Stimulated activated CD4-positive, alpha-beta T cell treated with anti-CD3 and anti-CD28 coated beads, Interleukin-15, amount 100 ng/mL, for 1 hour (primary cell): Measurements from ENCODE around the gene RGS7BP.

ENCODE experiments used
- DNase-seq, 2 donors: peaks; one replicate each; pipeline ENCODE4 v3.0.0-alpha.2; 2020; ENCODE audit warnings: low read depth in 1 of 2, low spot score in 1 of 2

RGS7BP gene

DNA sequence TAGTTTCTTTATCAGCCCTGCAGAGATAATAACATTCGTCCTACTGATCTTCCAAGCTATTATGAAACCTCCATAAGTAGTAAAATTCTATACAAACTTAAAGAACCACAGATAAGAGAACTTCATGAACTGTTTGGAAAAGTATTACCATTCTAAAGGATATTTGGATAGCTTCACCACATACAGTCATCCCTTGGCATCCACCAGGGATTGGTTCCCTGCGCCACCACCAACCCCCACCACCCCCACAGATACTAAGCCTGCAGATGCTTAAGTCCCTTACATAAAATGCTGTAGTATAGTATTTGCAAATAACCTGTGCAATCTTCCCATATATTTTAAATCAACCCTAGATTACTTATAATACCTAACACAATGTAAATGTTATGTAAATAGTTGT is 123.1 kb downstream of the RGS7BP start:
- DNase-seq, result no peak

DNA sequence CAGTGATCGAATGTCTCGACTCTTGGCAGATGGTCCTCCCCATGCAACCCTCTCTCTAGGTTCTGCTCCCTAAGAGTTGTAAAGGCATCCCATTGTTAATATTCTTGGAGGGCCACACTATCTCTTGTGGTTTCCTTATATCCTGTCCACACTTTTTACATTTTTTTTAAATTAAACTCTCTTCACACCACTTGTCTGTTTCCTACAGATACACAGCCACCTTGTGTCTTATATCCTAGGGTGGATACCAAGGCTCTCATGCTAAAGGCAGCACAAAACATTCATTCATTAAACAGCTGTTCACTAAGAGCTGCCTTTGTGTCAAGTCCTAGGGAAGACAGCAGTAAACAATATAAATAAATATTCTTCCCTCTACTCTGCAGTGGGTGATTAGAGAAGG is 124.0 kb downstream of the RGS7BP start:
- no peak for DNase-seq

DNA sequence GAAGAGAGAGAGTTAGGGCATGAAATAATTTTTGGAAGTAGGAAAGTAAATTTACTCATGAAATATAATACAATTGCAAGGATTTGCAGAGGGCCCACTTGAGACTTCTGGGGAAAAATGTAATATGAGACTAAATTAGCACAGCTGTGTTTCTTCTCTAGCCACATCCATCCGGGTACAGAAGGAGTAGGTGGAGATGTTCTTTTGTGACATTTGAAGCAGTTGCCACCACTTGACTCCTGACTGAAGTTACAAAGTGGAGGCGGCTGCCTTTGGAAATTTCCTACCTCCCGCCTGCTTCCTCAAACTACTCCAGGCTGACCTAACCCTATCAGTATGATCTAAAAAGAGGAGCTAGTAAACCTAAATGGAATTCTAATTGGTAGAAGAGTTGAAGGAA is 126.4 kb downstream of the RGS7BP start:
- no peak for DNase-seq

DNA sequence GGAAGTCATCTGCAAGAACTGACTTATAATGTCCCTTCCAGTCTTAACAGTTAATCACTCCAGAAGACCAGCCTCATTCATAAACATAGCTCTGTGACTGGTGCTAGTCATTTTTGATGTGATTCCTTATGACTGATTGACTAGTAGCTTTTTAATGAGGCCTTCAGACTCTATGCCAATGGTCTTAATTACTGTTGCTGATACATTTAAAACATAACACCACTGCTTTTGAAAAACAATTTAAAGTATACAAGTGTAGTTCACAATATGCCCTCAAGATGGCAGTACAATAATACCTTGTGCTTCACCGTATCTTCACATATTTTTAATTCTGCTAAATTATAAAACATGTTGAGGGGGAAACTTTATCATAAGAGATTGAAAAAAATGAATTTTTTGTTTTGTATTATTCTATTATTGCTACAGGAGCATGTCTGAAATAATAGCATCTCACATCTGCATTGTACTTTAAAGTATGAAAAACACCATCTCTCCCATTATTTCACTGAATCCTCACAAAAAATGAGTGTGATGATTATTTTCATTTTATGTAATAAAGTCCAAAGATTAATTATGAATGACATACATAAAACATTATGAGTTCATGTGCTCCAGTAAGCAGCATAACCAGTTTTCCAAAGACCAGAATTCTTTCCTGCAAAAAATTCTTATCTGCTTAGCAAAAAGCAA is 129.3 kb downstream of the RGS7BP start:
- DNase-seq, result no peak

DNA sequence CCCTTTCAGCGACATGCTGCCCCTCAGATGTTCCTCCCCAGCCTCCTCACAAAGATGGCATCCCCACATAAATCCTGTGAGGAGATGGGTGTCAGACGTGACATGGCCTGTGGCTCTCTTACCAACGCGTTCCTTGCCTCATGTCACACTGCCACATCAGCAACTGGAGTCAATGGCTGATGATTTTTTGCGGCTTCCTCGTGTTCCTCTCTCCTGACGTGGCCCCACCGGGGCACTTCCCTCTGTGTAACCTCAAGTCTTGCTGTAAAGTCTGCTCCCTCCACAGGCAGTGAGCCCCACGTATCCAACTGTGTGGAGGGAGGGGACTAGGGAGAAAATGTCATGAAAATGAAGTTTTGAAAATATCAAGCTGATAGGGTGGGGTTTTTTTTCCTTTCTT is 131.3 kb downstream of the RGS7BP start:
- no peak for DNase-seq

DNA sequence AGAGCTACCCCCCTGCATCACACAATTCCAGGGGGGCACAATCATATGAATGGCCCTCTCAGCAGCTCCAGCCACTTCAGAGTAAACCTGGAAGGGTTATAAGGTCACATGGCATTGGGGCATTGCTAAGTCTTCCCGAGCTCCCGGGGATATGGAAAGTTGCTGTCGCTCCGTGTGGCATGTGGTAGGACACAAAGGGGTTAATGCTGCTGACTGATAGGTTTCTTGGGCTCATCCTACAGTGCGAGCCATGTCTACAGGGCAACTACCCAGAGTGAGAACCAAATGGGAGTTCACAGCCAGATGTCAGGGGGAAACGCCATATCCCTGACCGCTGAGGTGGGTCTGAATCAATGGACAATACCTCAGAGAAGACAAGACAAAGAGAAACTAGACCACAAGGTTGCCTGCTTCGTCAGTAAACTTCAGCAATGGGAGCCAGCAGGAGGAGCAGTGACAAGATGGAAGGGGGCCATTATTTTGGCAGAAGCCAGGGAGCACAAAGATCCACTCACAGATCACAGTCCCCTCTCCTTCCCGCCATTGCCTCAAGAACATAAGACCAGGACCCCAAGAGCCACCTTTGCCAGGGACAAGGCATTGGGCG is 132.1 kb downstream of the RGS7BP start:
- DNase-seq, result no peak

DNA sequence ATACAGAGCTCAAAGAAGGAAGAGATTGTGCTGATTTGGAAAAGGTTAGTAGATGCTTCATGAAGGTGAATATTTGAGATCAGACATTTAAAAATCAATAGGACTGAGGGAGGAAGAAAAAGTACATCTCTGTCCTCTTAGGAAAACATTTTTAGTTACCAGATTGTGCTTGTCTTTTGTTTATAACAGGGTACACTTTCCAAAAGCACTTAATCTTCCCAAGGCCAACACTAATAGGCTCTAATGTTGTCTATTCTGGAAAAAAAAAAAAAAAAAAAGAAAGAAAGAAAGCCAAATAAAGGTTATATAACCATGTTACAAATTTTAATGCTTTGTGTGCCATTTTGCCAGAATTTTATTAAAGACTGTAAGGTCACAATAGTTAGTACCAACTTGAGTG is 139.0 kb downstream of the RGS7BP start:
- no peak for DNase-seq

DNA sequence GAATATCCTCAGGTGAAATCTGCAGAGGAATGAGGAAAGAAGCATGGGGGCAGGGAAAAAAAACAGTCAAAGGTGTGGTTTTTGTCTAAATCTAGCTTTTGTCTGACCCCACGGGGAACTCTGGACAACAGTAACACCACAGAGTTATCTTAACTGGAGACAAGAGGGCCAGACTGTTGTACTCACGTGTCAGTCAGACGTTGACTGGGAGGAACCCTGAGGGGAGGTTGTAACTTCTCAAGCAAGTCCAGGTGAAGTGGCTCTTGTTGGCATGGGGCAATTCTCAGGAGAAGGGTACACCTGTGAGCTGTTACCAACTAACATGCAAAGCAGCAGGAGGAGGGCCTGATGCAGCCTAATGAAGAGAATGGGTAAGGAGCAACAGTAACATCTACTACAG is 140.4 kb downstream of the RGS7BP start:
- DNase-seq, result no peak

DNA sequence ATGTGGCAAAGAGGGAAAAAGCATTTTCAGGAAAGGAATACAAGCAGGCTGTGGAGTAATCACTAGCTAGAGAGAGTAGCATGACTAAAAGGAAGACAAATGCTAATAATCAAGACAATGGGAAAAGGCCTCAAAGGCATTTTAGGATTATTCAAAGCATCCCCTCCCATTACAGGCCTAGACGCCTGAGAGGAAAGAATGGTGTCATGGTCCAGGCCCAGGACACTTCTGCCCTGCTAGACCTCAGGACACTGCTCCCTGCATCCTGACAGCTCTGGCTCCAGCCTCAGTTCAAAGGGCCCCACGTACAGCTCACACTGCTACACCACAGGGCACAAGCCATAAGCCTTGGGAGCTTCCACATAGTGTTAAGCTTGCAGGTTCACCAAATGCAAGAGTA is 143.7 kb downstream of the RGS7BP start:
- no peak for DNase-seq

DNA sequence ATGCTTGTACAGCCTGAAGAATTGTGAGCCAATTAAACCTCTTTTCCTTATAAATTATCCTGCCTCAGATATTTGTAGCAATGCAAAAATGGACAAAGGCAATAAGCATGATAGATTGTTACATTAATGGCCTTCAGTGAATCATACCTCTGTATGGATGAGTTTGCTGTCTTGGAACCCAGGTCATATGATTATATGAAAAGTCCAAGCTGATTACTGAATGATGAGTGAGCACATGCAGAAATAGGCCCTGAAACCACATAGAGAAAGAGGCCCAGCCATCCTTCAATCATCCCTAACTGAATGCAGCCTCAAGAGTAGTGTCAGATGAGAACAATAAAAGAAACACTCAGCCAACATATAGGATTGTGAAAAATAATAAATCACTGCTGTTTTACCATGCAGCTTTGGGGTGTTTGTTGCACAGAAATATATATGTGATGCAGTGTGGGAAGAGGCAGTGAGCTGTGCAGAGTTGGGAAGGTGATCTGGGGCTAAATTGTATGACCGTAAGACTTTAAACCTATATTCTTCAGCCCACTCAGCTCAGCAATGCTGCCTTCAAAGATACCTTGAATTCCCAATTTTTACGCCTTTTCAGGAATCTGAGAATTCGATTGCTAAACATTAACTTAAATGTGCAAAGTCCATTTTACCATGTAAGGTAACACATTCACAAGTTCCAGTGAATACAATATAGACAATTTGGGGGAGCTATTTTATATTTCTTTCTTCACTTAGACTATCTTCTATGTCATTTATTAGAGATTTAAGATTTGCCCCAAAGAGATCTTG is 148.1 kb downstream of the RGS7BP start:
- DNase-seq, result no peak

DNA sequence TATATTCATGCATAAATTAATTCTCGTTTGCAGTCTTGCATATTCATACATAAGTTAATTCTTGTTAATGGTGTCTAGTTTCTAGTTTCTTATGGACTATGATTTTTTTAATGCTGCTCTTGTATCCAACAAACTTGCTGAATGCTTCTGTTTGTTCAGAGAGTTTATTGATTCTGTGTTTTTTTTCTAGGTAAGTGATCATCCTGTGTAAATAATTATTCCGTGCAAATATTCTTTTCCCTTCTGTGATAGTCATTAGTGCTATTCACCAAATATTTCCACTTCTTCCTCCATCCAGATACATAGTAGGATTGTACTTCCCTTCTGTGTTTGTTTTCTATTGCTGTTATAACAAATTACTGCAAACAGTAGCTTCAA is 148.7 kb downstream of the RGS7BP start:
- DNase-seq, result no peak

DNA sequence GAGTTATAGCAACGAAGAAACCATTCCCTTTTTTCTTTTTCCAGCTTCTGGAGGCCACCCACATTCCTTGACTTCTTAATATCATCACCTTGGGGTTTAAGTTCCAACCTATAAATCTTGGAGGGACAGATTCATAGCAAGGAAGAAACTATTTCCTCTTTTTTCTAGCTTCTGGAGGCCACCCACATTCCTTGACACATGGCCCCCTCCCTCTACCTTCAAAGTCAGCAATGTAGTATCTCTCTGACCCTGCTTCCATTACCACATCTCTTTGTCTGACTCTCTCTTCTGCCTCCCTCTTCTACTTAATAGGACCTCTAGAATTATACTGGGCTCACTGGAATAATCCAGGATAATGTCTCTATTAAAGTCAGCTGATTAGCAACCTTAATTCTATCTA is 149.8 kb downstream of the RGS7BP start:
- DNase-seq, result no peak

DNA sequence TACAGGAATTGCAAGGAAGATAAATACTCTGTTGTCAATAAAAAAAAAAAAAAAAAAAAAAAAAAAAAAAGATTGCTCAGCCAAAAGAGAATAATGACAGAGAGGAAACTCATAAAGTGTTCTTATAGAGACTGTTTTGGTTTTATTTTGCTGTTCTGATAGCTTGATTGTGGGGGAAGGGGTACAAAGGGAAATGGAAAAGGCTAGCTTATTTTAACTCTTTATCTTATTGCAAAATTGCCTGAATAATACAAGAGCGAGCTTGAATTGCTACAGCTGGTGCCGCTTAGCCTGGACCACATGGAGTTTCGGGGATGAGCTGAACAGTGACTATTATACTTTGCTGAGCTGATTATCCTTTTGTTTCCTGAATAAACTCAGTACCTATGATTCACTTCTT is 153.5 kb downstream of the RGS7BP start:
- no peak for DNase-seq
